DOHH2 (cell line): ENCODE results near the gene ELK3.

Source experiments
- H3F3A ChIP-seq: fragments of 200-600 bp; sonication (generic), shearing (Covaris generic); 2 replicates; pipeline ENCODE4 v1.6.0; 2016; ENCODE audit warnings: antibody characterized with exemption, mild to moderate bottlenecking; ENCODE audit not compliant: control insufficient read depth, insufficient read depth
- H3K27ac ChIP-seq: fragments of 200-600 bp; sonication (generic); 2 replicates; pipeline ENCODE4 v1.5.1; 2014; ENCODE audit warnings: low read depth, mild to moderate bottlenecking, low read length, moderate library complexity
- H3K27me3 ChIP-seq: fragments of 200-600 bp; sonication (generic); 2 replicates; pipeline ENCODE4 v1.6.1; 2014; ENCODE audit warnings: mild to moderate bottlenecking, low read length, mixed read lengths; ENCODE audit not compliant: control insufficient read depth
- H3K36me3 ChIP-seq: fragments of 200-600 bp; sonication (generic); 2 replicates; pipeline ENCODE4 v1.6.1; 2014; ENCODE audit warnings: mild to moderate bottlenecking, low read length, moderate library complexity, mixed read lengths; ENCODE audit not compliant: control insufficient read depth
- H3K4me1 ChIP-seq: fragments of 200-600 bp; sonication (generic); 2 replicates; pipeline ENCODE4 v1.6.1; 2014; ENCODE audit warnings: mild to moderate bottlenecking, low read length, mixed read lengths; ENCODE audit not compliant: control insufficient read depth
- H3K4me2 ChIP-seq: fragments of 200-600 bp; sonication (generic); 2 replicates; pipeline ENCODE4 v1.6.0; 2014; ENCODE audit warnings: mild to moderate bottlenecking, low read length, moderate library complexity
- H3K4me3 ChIP-seq: fragments of 200-600 bp; sonication (generic); 2 replicates; pipeline ENCODE4 v1.5.1; 2014; ENCODE audit warnings: mild to moderate bottlenecking, low read length, mixed read lengths
- H3K79me2 ChIP-seq: fragments of 200-600 bp; sonication (generic); 2 replicates; pipeline ENCODE4 v1.6.1; 2014; ENCODE audit warnings: mild to moderate bottlenecking, low read length, mixed read lengths; ENCODE audit not compliant: control insufficient read depth
- H3K9me2 ChIP-seq: fragments of 200-600 bp; sonication (generic); replicated peaks from 2 replicates; pipeline ENCODE4 v1.6.1; 2014; ENCODE audit warnings: mild to moderate bottlenecking, low read length, mixed read lengths; ENCODE audit not compliant: control insufficient read depth
- H3K9me3 ChIP-seq: fragments of 200-600 bp; sonication (generic); 2 replicates; pipeline ENCODE4 v1.6.1; 2014; ENCODE audit warnings: antibody characterized with exemption, low read length, mixed read lengths; ENCODE audit not compliant: control insufficient read depth, insufficient read depth
- H4K20me1 ChIP-seq: fragments of 200-600 bp; sonication (generic); 2 replicates; pipeline ENCODE4 v1.6.0; 2014; ENCODE audit warnings: low read depth, mild to moderate bottlenecking, antibody characterized with exemption, low read length, moderate library complexity; ENCODE audit not compliant: control insufficient read depth, insufficient read depth
- EZH2phosphoT487 ChIP-seq: fragments of 200-600 bp; sonication (generic); IDR thresholded peaks from 2 replicates; pipeline ENCODE4 v1.6.1; 2017; ENCODE audit warnings: borderline replicate concordance, mild to moderate bottlenecking, antibody characterized with exemption, low read length, moderate library complexity, mixed read lengths
- TF ChIP-seq, protein P1 (sequence below): fragments of 200-600 bp; sonication (generic); IDR thresholded peaks from one replicate; pipeline ENCODE4 v1.5.1; 2014; ENCODE audit warnings: antibody characterized with exemption, mild to moderate bottlenecking, low read depth, low read length; ENCODE audit not compliant: poor library complexity, severe bottlenecking

ELK3 gene

DNA sequence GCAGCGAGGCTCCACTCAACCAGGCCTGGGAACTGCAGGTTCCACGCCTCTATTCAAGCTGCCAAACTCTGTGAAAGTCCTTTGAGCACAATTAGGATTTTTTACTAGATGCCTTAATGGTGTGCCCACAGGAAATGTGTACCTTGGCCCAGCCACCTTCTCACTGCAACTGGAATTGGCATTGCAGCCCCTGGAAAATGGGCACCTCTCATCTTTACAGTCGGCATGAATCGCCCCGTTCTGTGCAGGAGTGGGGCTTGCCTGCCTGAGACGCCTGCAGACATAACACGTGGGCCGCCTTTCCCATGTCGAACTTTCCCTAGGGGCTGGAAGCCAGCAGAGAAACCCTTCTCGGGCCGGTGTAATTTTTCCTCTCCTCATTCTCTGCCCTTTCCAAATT is 42.0 kb upstream of the ELK3 start:
- no peak overlapping the region for H3K4me3 ChIP-seq
- TF ChIP-seq, protein P1, sequence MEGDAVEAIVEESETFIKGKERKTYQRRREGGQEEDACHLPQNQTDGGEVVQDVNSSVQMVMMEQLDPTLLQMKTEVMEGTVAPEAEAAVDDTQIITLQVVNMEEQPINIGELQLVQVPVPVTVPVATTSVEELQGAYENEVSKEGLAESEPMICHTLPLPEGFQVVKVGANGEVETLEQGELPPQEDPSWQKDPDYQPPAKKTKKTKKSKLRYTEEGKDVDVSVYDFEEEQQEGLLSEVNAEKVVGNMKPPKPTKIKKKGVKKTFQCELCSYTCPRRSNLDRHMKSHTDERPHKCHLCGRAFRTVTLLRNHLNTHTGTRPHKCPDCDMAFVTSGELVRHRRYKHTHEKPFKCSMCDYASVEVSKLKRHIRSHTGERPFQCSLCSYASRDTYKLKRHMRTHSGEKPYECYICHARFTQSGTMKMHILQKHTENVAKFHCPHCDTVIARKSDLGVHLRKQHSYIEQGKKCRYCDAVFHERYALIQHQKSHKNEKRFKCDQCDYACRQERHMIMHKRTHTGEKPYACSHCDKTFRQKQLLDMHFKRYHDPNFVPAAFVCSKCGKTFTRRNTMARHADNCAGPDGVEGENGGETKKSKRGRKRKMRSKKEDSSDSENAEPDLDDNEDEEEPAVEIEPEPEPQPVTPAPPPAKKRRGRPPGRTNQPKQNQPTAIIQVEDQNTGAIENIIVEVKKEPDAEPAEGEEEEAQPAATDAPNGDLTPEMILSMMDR, result no peak
- no peak for TF ChIP-seq EZH2phosphoT487

DNA sequence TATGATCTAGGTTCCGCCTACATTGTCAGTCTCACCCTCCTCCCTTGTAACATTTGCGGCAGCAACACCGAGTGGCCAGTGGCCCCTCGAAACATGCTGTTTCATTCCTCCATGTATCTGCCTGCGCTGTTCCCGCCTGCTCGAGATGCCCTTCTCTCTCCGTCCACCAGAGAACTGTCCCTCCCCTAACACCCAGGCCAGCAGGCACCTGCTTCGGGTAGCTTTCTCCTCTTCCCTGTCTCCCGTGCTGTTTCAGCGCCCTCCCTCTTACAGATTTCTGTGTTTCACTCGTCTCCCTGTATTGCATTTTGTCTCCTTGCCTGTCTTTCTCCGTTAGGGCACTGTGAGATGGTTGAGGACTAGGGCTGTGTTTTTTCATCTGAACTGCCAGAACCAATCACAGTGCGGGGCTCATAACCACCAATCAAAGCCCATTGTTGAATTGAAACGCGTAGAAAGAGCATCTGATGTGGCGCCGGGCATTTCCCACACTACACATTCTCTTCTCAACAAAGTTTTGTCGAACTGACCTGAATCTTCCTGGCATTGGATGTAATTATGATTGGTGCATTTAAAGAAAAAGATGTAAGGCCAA is 40.9 kb upstream of the ELK3 start:
- H3F3A ChIP-seq, result no peaks in the 10 kb centered on the region
- no peaks in the 10 kb centered on the region for H3K36me3 ChIP-seq
- no peaks in the 10 kb centered on the region for H3K27me3 ChIP-seq
- no peak for TF ChIP-seq EZH2phosphoT487
- H3K9me3 ChIP-seq, result no peaks in the 10 kb centered on the region
- H3K4me1 ChIP-seq, result no peaks in the 10 kb centered on the region
- no peak overlapping the region for H3K4me2 ChIP-seq
- no peaks in the 10 kb centered on the region for H4K20me1 ChIP-seq
- no peaks in the 10 kb centered on the region for H3K79me2 ChIP-seq
- H3K27ac ChIP-seq, result no peak overlapping the region
- H3K9me2 ChIP-seq, result no peaks in the 10 kb centered on the region
- no peak overlapping the region for H3K4me3 ChIP-seq

More for the DNA sequence above, 42.0 kb upstream of the ELK3 start:
- Histone ChIP-seq H3K9me2 (no peaks in the 10 kb centered on the region), H3K4me2 (no peak overlapping the region), H3F3A (no peaks in the 10 kb centered on the region), H3K27ac (no peak overlapping the region), H3K27me3 (no peaks in the 10 kb centered on the region), H3K4me1 (peaks cover 2% of the 10 kb centered on the region; the same call in 1 of the 2 replicates), H3K36me3 (no peaks in the 10 kb centered on the region), H4K20me1 (no peaks in the 10 kb centered on the region), H3K79me2 (no peaks in the 10 kb centered on the region), H3K9me3 (no peaks in the 10 kb centered on the region)

DNA sequence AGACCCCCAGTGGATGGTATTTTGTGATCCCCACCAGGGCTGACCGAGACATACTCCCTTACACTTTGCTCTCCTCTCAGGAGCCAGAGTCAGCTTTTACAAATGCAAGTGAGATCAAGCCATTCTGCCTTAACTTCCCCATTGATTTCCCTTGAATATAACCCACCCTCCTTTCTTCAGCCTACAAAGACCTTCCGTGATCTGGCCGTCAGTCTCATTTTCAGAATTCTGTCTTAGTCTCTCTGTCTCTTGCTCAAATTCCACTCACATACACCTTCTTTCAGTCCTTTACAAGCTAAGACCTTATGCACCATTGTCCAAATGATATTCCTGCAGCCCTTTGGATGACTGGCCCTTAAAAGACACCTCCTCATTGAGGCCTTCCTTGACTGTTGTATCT is 39.0 kb upstream of the ELK3 start:
- no peaks in the 10 kb centered on the region for H3K4me1 ChIP-seq
- no peaks in the 10 kb centered on the region for H3K27me3 ChIP-seq
- TF ChIP-seq, protein P1, result no peak
- TF ChIP-seq EZH2phosphoT487, result no peak
- H3K4me3 ChIP-seq, result no peak overlapping the region
- no peaks in the 10 kb centered on the region for H4K20me1 ChIP-seq
- no peak overlapping the region for H3K27ac ChIP-seq
- no peaks in the 10 kb centered on the region for H3K79me2 ChIP-seq
- no peak overlapping the region for H3K4me2 ChIP-seq
- H3F3A ChIP-seq, result no peaks in the 10 kb centered on the region
- no peaks in the 10 kb centered on the region for H3K9me2 ChIP-seq
- H3K9me3 ChIP-seq, result no peaks in the 10 kb centered on the region
- no peaks in the 10 kb centered on the region for H3K36me3 ChIP-seq

DNA sequence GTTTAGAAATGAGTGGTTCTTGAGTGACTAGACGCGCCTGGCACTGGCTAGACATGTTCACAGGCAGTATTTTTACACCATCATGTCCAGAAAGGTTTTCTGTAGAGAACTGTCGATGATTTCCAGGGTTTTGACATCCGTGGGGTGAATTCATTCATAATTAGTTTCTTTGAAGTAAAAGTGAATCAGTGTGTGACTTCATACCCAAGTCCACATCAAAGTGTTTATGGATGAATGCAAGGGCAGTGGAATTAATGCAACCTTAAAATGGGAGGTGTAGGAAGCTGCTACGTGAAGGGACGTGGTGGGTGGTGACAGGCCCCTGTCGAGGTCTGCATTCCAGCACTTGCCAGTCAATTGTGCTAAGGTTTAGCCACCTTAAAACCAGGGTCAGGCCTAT is 38.4 kb upstream of the ELK3 start:
- H3K27ac ChIP-seq, result no peak overlapping the region
- no peaks in the 10 kb centered on the region for H3K79me2 ChIP-seq
- no peaks in the 10 kb centered on the region for H3K4me1 ChIP-seq
- H3K36me3 ChIP-seq, result no peaks in the 10 kb centered on the region
- TF ChIP-seq, protein P1, result no peak
- TF ChIP-seq EZH2phosphoT487, result no peak
- no peaks in the 10 kb centered on the region for H3K9me3 ChIP-seq
- H3K9me2 ChIP-seq, result no peaks in the 10 kb centered on the region
- no peaks in the 10 kb centered on the region for H3F3A ChIP-seq
- H3K4me2 ChIP-seq, result no peak overlapping the region
- no peaks in the 10 kb centered on the region for H3K27me3 ChIP-seq
- H3K4me3 ChIP-seq, result no peak overlapping the region
- no peaks in the 10 kb centered on the region for H4K20me1 ChIP-seq
